GM13977 (cell line): ENCODE data around the gene SLC25A20.

ENCODE experiments used
- DNase-seq: peaks from one replicate; pipeline ENCODE4 v3.0.0; 2012; ENCODE audit warnings: low spot score
- in situ Hi-C: fragments of 300-500 bp; cut with MboI; formaldehyde crosslinking; loops from one replicate; pipeline ENCODE4 v1.12.0; 2022; ENCODE audit warnings: low sequenced_read_pairs, low pct_unique_long_range_greater_than_20kb, mixed read lengths, inconsistent platforms; ENCODE audit not compliant: unreplicated experiment
- TF ChIP-seq, protein P1 (sequence below): IDR thresholded peaks from 2 replicates; pipeline ENCODE4 v1.5.1; 2012; ENCODE audit warnings: mild to moderate bottlenecking, control low read depth; ENCODE audit not compliant: insufficient read depth; ENCODE audit errors: extremely low read depth, missing control alignments

The SLC25A20 gene, protein sequence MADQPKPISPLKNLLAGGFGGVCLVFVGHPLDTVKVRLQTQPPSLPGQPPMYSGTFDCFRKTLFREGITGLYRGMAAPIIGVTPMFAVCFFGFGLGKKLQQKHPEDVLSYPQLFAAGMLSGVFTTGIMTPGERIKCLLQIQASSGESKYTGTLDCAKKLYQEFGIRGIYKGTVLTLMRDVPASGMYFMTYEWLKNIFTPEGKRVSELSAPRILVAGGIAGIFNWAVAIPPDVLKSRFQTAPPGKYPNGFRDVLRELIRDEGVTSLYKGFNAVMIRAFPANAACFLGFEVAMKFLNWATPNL

DNA sequence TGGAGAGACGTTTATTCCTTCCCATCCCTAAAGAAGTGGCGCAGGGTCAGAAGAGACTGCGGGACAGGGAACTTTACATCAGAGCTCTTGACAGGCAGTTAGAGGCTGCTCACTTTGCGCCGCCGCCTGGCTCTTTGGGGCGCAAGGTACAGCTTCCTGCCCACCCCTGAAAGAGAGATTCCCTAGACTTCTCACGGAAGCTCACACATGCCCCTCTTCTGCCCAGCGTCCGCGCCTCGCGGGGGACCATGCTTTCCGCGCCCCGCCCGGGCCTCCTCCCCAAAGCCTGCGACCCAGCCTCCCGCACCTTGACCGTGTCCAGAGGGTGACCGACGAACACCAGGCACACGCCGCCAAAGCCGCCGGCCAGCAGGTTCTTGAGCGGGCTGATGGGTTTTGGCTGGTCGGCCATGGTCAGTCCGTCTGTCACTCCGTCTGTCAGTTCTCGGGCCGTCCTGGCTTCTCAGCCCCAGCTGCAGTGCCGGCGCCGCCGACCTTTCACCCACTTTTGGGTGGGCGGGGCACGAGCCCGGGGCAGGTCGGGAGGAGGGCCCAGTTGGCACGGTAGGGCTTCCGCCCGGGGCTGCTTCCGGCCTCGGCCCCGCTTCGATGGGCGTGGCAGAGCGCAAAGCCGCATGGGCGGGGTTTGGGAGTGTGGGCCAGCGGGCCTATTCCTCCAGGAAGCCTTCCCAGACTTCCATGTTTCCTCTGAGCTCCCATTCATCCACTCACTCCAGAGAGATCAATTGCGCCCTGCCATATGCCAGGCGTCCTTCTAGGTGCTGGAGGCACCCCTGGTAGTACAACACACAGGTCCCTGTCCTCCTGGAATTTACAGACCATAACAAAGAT, at the start of gene SLC25A20:
TSS of gene SLC25A20 (minus strand) at position 500 of the 852 bp plus-strand sequence. CDS start at position 412, 88 bp downstream.
- TF ChIP-seq, protein P1, sequence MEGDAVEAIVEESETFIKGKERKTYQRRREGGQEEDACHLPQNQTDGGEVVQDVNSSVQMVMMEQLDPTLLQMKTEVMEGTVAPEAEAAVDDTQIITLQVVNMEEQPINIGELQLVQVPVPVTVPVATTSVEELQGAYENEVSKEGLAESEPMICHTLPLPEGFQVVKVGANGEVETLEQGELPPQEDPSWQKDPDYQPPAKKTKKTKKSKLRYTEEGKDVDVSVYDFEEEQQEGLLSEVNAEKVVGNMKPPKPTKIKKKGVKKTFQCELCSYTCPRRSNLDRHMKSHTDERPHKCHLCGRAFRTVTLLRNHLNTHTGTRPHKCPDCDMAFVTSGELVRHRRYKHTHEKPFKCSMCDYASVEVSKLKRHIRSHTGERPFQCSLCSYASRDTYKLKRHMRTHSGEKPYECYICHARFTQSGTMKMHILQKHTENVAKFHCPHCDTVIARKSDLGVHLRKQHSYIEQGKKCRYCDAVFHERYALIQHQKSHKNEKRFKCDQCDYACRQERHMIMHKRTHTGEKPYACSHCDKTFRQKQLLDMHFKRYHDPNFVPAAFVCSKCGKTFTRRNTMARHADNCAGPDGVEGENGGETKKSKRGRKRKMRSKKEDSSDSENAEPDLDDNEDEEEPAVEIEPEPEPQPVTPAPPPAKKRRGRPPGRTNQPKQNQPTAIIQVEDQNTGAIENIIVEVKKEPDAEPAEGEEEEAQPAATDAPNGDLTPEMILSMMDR: no peak
- DNase-seq: peak; percentile 91
- in situ Hi-C loops: no loop called here

DNA sequence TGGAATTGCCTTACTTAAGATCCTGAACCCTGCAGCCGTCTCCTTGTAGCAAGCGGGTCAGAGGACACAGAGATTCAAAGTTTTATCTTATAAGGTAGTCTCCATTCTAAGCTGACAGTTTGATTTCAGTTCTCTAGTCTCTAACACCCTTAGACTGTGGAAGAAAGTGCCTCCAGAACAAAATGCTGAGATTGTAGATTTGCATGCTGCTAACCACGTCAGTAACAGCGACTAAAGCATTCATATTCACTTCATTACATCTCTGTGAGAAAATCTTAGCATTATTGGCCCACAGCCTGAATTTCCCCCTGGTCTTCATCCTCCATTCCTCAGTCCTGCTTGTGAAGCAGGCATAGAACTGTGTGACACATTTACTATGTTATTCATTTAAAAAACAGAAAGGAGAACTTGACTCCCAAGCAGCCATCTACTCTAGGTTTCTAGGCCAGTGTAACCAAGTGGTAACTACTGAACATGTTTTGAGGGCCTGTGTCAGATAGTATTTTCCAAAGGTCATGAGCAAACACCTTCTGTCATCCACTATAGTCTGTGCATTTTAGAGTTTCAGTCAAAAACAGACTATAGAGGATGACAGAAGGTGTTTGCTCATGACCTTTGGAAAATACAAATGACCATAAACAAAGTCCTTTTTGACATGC, 47.3 kb upstream of the SLC25A20 start:
- DNase-seq: no peak
- in situ Hi-C loops: no loop called here
- TF ChIP-seq, protein P1: no peak

DNA sequence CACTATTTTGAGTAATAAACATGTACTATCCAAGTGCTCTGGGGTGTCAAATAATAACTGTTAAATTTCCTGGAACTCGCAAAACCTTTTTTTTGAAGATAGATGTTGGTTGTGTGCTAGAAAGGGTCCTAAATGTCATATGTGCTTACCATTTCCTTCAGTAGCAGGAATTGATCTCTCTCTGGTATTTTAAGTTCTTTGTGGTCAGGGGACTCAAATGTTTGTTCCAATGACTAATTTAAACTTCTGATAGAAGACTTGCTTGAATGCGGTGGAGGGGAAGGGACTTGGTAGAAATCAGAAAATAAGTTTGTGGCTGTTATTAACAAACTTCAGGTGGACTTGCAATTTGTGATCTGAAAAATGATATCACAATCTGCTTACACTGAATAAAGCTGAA, 46.8 kb upstream of the SLC25A20 start:
- in situ Hi-C loops: no loop called here
- DNase-seq: no peak
- TF ChIP-seq, protein P1: no peak

DNA sequence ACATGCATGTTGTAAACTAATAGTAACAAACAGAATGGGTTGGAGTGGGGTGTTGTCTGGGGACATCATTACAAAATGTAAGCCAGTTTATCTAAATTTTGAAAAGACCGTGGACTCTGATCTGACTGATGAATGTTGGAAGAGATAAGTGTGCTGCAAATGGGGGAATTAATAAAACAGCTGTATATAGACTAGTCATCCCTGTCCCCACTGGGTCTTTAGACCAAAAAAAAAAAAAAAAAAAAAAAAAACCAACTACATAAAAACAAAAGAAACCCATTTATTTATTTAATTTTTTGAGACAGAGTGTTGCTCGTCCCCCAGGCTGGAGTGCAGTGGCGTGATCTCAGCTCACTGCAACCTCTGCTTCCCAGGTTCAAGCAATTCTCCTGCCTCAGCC, 40.0 kb upstream of the SLC25A20 start:
- no peak for DNase-seq
- TF ChIP-seq, protein P1: no peak
- in situ Hi-C loops: no loop called here

DNA sequence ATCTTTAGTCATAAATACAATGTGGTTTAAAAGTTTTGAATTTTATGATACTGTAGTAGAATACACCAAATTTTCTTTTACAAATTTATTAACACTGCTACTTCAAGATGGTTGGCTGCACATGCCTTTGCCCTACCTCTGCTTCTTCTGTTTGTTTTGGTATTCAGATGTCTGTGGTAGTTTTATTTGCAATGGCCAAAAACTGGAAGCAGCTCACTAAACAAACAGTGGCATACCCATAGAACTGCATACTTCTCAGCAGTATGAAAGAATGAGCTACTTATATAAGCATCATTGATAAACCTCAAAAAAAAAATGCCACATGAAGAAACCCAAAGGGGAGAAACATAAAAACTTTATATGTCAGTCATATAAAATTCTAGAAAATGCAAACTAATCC, 39.5 kb upstream of the SLC25A20 start:
- TF ChIP-seq, protein P1: no peak
- DNase-seq: no peak
- in situ Hi-C loops: no loop called here

DNA sequence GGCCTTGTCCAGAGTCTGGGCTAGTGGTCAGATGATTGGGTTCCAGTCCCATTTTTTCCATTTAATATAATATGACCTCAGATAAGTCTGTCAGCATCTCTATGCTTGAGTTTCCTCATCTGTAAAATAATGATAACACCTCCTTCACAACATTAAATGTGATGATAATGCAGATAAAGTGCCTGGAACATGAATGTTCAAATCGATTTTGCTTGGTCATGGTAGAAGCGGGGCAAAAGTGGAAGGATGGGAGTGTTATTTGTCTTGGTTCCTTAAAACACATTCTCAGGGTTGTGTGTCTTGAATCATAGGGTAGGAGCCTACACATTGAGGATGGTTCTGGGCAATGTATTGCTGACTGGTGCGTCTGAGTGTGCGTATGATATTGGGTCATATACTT, 36.8 kb upstream of the SLC25A20 start:
- no peak for DNase-seq
- TF ChIP-seq, protein P1: no peak
- in situ Hi-C loops: no loop called here
